HepG2 (cell line): ENCODE measurements around the gene TBL2. TPM values are rescaled to one million over a fixed set of nuclear protein-coding genes. Genes with fewer than 3 reads are reported as not detected.

Source experiments
- AHR ChIP-seq: IDR thresholded peaks from 2 replicates; pipeline ENCODE4 v1.6.1; 2018; ENCODE audit warnings: missing genetic modification reagents, missing compliant biosample characterization
- HDAC1 ChIP-seq: sonication (generic); formaldehyde crosslinking; IDR thresholded peaks from 2 replicates; pipeline ENCODE4 v1.5.1; 2020; ENCODE audit warnings: mild to moderate bottlenecking, missing genetic modification reagents
- NRL ChIP-seq: sonication (generic); formaldehyde crosslinking; IDR thresholded peaks from 2 replicates; pipeline ENCODE4 v1.5.0; 2020; ENCODE audit warnings: missing genetic modification reagents, mild to moderate bottlenecking, moderate library complexity, borderline replicate concordance
- SMAD1 ChIP-seq: sonication (generic); formaldehyde crosslinking; IDR thresholded peaks from 2 replicates; pipeline ENCODE4 v1.4.0; 2020; ENCODE audit warnings: missing genetic modification reagents, low read depth, mild to moderate bottlenecking, borderline replicate concordance
- ZBTB40 ChIP-seq, 2 experiments: fragments of 450-650 bp in 1 of 2; sonication (generic) in 1 of 2; formaldehyde crosslinking in 1 of 2; IDR thresholded peaks; 2 replicates each; pipeline versions ENCODE4 v1.6.1 to v1.8.0; 2016 to 2022; ENCODE audit warnings: antibody characterized with exemption in 1 of 2, mild to moderate bottlenecking in 1 of 2, missing genetic modification reagents in 1 of 2
- ZNF224 ChIP-seq: sonication (generic); formaldehyde crosslinking; IDR thresholded peaks from 2 replicates; pipeline ENCODE4 v1.5.0; 2020; ENCODE audit warnings: mild to moderate bottlenecking, missing genetic modification reagents
- ZNF598 ChIP-seq: sonication (generic); formaldehyde crosslinking; IDR thresholded peaks from 2 replicates; pipeline ENCODE4 v1.5.1; 2020; ENCODE audit warnings: mild to moderate bottlenecking, missing genetic modification reagents, borderline replicate concordance
- ZNF670 ChIP-seq: sonication (generic); formaldehyde crosslinking; IDR thresholded peaks from 2 replicates; pipeline ENCODE4 v1.8.0; 2022; ENCODE audit warnings: mild to moderate bottlenecking, missing genetic modification reagents, borderline replicate concordance
- ZNF691 ChIP-seq: sonication (generic); formaldehyde crosslinking; IDR thresholded peaks from 2 replicates; pipeline ENCODE4 v1.4.0; 2020; ENCODE audit warnings: missing genetic modification reagents, low read depth, mild to moderate bottlenecking, borderline replicate concordance
- ZNF703 ChIP-seq: sonication (generic); formaldehyde crosslinking; IDR thresholded peaks from 2 replicates; pipeline ENCODE4 v1.5.1; 2020; ENCODE audit warnings: missing genetic modification reagents, mild to moderate bottlenecking, moderate library complexity, borderline replicate concordance
- polyA plus RNA-seq, 8 experiments: library from polyadenylated mRNA; depleted of rRNA in 3 of 8; stranded (reverse) in 7 of 8; unstranded in 1 of 8; fragments of >200 nt; fragmentation: Illumina TruSeq in 4 of 8; extraction: Trizol in 4 of 8; gene quantifications; 2 replicates each; pipeline versions ENCODE4 v1.2.1 to v1.2.3, GENCODE V29; 2011 to 2016; ENCODE audit warnings: low read depth in 4 of 8, missing spikeins in 1 of 8, mixed read lengths in 1 of 8; ENCODE audit not compliant: insufficient read depth in 1 of 8
- total RNA-seq, 5 experiments: library from RNA; depleted of rRNA; stranded (reverse); fragments of >200 nt; fragmentation: Illumina TruSeq; extraction: Trizol; gene quantifications; 2 replicates each; pipeline ENCODE4 v1.2.3, GENCODE V29; 2016; ENCODE audit warnings: low read depth in 1 of 5
- TF ChIP-seq, protein P1 (sequence below): sonication (generic); formaldehyde crosslinking; IDR thresholded peaks from 2 replicates; pipeline ENCODE4 v1.5.0; 2020; ENCODE audit warnings: mild to moderate bottlenecking, missing genetic modification reagents
- TF ChIP-seq, protein P2 (sequence below): sonication (generic); formaldehyde crosslinking; IDR thresholded peaks from 2 replicates; pipeline ENCODE4 v1.4.0; 2020; ENCODE audit warnings: mild to moderate bottlenecking, missing genetic modification reagents

Gene TBL2
- total and polyA plus RNA-seq, 2 of the 13 experiments (the other 11 are each of a cell fraction or from before 2014, with no cell fraction given): 43.4 to 47.2 TPM

GRCh38 chr7:73577627-73578341 lies 595 bp downstream of the TBL2 start (continued):
- TF ChIP-seq, protein P1, sequence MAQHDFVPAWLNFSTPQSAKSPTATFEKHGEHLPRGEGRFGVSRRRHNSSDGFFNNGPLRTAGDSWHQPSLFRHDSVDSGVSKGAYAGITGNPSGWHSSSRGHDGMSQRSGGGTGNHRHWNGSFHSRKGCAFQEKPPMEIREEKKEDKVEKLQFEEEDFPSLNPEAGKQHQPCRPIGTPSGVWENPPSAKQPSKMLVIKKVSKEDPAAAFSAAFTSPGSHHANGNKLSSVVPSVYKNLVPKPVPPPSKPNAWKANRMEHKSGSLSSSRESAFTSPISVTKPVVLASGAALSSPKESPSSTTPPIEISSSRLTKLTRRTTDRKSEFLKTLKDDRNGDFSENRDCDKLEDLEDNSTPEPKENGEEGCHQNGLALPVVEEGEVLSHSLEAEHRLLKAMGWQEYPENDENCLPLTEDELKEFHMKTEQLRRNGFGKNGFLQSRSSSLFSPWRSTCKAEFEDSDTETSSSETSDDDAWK (CRISPR knock-in tag): no peak
- TF ChIP-seq ZNF691 (peak; percentile 6; the same call in 1 of the 2 replicates), HDAC1 (0 out of 2 replicates have a peak, but pooled peaks have one; percentile 29), ZBTB40 (IDR thresholded peaks at IDR 0.05) (no peak), ZBTB40 (CRISPR knock-in tag; IDR thresholded peaks at IDR 0.05) (peak; percentile 8; the same call in 1 of the 2 replicates), ZNF670 (CRISPR knock-in tag) (0 out of 2 replicates have a peak, but pooled peaks have one; percentile 48), NRL (CRISPR knock-in tag) (0 out of 2 replicates have a peak, but pooled peaks have one; percentile 14), SMAD1 (peak; percentile 44; the same call in 1 of the 2 replicates), AHR (CRISPR knock-in tag) (no peak), ZNF598 (CRISPR knock-in tag) (peak; percentile 29; the same call in 1 of the 2 replicates), ZNF224 (0 out of 2 replicates have a peak, but pooled peaks have one; percentile 51), ZNF703 (CRISPR knock-in tag) (0 out of 2 replicates have a peak, but pooled peaks have one; percentile 21)
- TF ChIP-seq, protein P2, sequence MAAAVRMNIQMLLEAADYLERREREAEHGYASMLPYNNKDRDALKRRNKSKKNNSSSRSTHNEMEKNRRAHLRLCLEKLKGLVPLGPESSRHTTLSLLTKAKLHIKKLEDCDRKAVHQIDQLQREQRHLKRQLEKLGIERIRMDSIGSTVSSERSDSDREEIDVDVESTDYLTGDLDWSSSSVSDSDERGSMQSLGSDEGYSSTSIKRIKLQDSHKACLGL (CRISPR knock-in tag): peak; percentile 24; the same call in 1 of the 2 replicates
